DOHH2 (cell line): Measurements from ENCODE around the gene PRSS38.

ENCODE experiments used
- H3F3A ChIP-seq: fragments of 200-600 bp; sonication (generic), shearing (Covaris generic); 2 replicates; pipeline ENCODE4 v1.6.0; 2016; ENCODE audit warnings: antibody characterized with exemption, mild to moderate bottlenecking; ENCODE audit not compliant: control insufficient read depth, insufficient read depth
- H3K27ac ChIP-seq: fragments of 200-600 bp; sonication (generic); 2 replicates; pipeline ENCODE4 v1.5.1; 2014; ENCODE audit warnings: low read depth, mild to moderate bottlenecking, low read length, moderate library complexity
- H3K27me3 ChIP-seq: fragments of 200-600 bp; sonication (generic); 2 replicates; pipeline ENCODE4 v1.6.1; 2014; ENCODE audit warnings: mild to moderate bottlenecking, low read length, mixed read lengths; ENCODE audit not compliant: control insufficient read depth
- H3K36me3 ChIP-seq: fragments of 200-600 bp; sonication (generic); 2 replicates; pipeline ENCODE4 v1.6.1; 2014; ENCODE audit warnings: mild to moderate bottlenecking, low read length, moderate library complexity, mixed read lengths; ENCODE audit not compliant: control insufficient read depth
- H3K4me1 ChIP-seq: fragments of 200-600 bp; sonication (generic); 2 replicates; pipeline ENCODE4 v1.6.1; 2014; ENCODE audit warnings: mild to moderate bottlenecking, low read length, mixed read lengths; ENCODE audit not compliant: control insufficient read depth
- H3K4me2 ChIP-seq: fragments of 200-600 bp; sonication (generic); 2 replicates; pipeline ENCODE4 v1.6.0; 2014; ENCODE audit warnings: mild to moderate bottlenecking, low read length, moderate library complexity
- H3K4me3 ChIP-seq: fragments of 200-600 bp; sonication (generic); 2 replicates; pipeline ENCODE4 v1.5.1; 2014; ENCODE audit warnings: mild to moderate bottlenecking, low read length, mixed read lengths
- H3K79me2 ChIP-seq: fragments of 200-600 bp; sonication (generic); 2 replicates; pipeline ENCODE4 v1.6.1; 2014; ENCODE audit warnings: mild to moderate bottlenecking, low read length, mixed read lengths; ENCODE audit not compliant: control insufficient read depth
- H3K9me2 ChIP-seq: fragments of 200-600 bp; sonication (generic); replicated peaks from 2 replicates; pipeline ENCODE4 v1.6.1; 2014; ENCODE audit warnings: mild to moderate bottlenecking, low read length, mixed read lengths; ENCODE audit not compliant: control insufficient read depth
- H3K9me3 ChIP-seq: fragments of 200-600 bp; sonication (generic); 2 replicates; pipeline ENCODE4 v1.6.1; 2014; ENCODE audit warnings: antibody characterized with exemption, low read length, mixed read lengths; ENCODE audit not compliant: control insufficient read depth, insufficient read depth
- H4K20me1 ChIP-seq: fragments of 200-600 bp; sonication (generic); 2 replicates; pipeline ENCODE4 v1.6.0; 2014; ENCODE audit warnings: low read depth, mild to moderate bottlenecking, antibody characterized with exemption, low read length, moderate library complexity; ENCODE audit not compliant: control insufficient read depth, insufficient read depth
- EZH2phosphoT487 ChIP-seq: fragments of 200-600 bp; sonication (generic); IDR thresholded peaks from 2 replicates; pipeline ENCODE4 v1.6.1; 2017; ENCODE audit warnings: borderline replicate concordance, mild to moderate bottlenecking, antibody characterized with exemption, low read length, moderate library complexity, mixed read lengths
- TF ChIP-seq, protein P1 (sequence below): fragments of 200-600 bp; sonication (generic); IDR thresholded peaks from one replicate; pipeline ENCODE4 v1.5.1; 2014; ENCODE audit warnings: antibody characterized with exemption, mild to moderate bottlenecking, low read depth, low read length; ENCODE audit not compliant: poor library complexity, severe bottlenecking

PRSS38 gene

DNA sequence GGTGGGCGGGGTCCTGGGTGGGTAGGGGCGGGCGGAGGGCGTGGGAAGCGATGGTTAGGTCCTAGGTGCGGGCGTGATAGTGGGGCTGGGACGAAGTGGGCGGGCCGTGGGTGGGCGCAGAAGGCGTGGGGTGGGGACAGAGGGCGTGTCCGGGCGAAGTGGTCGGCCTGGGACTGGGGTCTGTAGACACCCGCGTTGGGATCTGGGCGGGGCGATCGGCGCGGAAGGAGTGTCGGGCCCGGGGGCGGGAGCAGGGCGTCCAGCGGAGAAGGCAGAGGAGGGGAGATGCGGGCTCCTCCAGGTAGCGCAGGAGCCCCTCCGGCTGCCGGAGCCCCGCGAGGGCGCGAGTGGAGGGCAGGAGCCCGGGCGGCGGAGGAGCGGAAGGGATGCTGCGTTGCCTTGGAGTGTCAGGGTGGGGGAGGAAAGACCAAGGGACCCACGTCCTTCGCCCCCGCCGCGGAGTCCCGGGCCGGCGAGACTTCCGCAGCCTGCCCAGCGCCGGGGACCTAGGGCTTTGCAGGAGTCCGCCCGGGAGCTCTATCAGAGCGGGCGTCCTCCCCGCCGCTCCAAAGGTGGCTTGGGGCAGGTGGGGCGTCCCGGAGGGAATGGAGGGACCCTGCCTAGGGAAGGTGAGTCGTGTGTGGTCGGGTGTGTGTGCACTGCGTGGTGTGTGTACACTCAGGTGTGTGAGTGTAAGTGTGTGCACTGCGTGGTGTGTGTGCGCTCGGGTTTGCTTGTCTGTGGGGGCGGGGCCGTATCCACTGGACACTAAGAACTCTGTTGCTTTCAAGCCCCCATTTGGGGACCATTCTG is 27.0 kb upstream of the PRSS38 start:
- Histone ChIP-seq H3K27ac (no peak overlapping the region), H3F3A (no peaks in the 10 kb centered on the region), H3K4me2 (peak overlapping the region; percentile 87), H3K79me2 (no peaks in the 10 kb centered on the region), H3K4me3 (peak overlapping the region; percentile 73), H4K20me1 (no peaks in the 10 kb centered on the region), H3K36me3 (no peaks in the 10 kb centered on the region), H3K4me1 (peaks cover 18% of the 10 kb centered on the region), H3K9me2 (no peaks in the 10 kb centered on the region), H3K9me3 (no peaks in the 10 kb centered on the region), H3K27me3 (peaks cover 11% of the 10 kb centered on the region)
- TF ChIP-seq, protein P1, sequence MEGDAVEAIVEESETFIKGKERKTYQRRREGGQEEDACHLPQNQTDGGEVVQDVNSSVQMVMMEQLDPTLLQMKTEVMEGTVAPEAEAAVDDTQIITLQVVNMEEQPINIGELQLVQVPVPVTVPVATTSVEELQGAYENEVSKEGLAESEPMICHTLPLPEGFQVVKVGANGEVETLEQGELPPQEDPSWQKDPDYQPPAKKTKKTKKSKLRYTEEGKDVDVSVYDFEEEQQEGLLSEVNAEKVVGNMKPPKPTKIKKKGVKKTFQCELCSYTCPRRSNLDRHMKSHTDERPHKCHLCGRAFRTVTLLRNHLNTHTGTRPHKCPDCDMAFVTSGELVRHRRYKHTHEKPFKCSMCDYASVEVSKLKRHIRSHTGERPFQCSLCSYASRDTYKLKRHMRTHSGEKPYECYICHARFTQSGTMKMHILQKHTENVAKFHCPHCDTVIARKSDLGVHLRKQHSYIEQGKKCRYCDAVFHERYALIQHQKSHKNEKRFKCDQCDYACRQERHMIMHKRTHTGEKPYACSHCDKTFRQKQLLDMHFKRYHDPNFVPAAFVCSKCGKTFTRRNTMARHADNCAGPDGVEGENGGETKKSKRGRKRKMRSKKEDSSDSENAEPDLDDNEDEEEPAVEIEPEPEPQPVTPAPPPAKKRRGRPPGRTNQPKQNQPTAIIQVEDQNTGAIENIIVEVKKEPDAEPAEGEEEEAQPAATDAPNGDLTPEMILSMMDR: no peak
- no peak for TF ChIP-seq EZH2phosphoT487

GRCh38 chr1:227789084-227790033 is 26.1 kb upstream of the PRSS38 start:
- H3F3A ChIP-seq: no peaks in the 10 kb centered on the region
- no peaks in the 10 kb centered on the region for H4K20me1 ChIP-seq
- H3K4me3 ChIP-seq: peak overlapping the region; percentile 73
- H3K36me3 ChIP-seq: no peaks in the 10 kb centered on the region
- TF ChIP-seq, protein P1: no peak
- no peak for TF ChIP-seq EZH2phosphoT487
- H3K9me3 ChIP-seq: no peaks in the 10 kb centered on the region
- peak overlapping the region; percentile 87 for H3K4me2 ChIP-seq
- no peaks in the 10 kb centered on the region for H3K9me2 ChIP-seq
- no peaks in the 10 kb centered on the region for H3K79me2 ChIP-seq
- peaks cover 18% of the 10 kb centered on the region for H3K4me1 ChIP-seq
- H3K27ac ChIP-seq: no peak overlapping the region
- peaks cover 11% of the 10 kb centered on the region for H3K27me3 ChIP-seq

GRCh38 chr1:227790034-227790400 is 25.5 kb upstream of the PRSS38 start:
- peaks cover 18% of the 10 kb centered on the region for H3K4me1 ChIP-seq
- H3K79me2 ChIP-seq: no peaks in the 10 kb centered on the region
- H3K27ac ChIP-seq: no peak overlapping the region
- no peaks in the 10 kb centered on the region for H4K20me1 ChIP-seq
- no peak overlapping the region for H3K4me2 ChIP-seq
- TF ChIP-seq, protein P1: no peak
- no peak for TF ChIP-seq EZH2phosphoT487
- H3K9me2 ChIP-seq: no peaks in the 10 kb centered on the region
- H3K27me3 ChIP-seq: peaks cover 11% of the 10 kb centered on the region
- no peaks in the 10 kb centered on the region for H3K9me3 ChIP-seq
- H3K36me3 ChIP-seq: no peaks in the 10 kb centered on the region
- no peaks in the 10 kb centered on the region for H3F3A ChIP-seq
- H3K4me3 ChIP-seq: no peak overlapping the region
